HuH-7.5 (cell line): ENCODE measurements around the gene OR6C6.
"Not testable (repeated sequence)": the region's sequence is repeated elsewhere in the genome, so short reads cannot be mapped to it uniquely, and the experiment has no call there.

Experiments used
- DNase-seq: peaks from one replicate; pipeline ENCODE4 v3.0.0; 2011; ENCODE audit warnings: low spot score

Gene OR6C6

GRCh38 chr12:55296469-55296868 lies at the start of gene OR6C6:
Gene OR6C6 (minus strand): TSS chr12:55296569. CDS start chr12:55295232, 1,337 bp downstream.
- no peak for DNase-seq

DNA sequence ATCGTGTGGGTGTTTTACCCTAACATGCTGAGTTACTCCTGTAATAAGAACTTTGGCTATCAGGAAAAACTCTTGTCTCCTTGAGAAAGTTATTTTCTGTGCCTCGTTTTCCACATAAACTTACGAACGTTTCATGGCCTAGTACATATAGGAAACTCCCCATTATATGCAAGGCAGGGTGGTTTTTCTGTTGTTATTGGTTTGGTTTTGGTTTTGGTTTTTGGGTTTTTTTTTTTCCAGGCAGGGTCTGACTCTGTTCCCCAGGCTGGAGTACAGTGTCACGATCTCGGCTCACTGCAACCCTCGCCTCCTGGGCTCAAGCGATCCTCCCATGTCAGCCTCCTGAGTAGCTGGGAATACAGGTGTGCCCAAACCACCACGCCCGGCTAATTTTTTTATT lies 39.6 kb upstream of the OR6C6 start:
- DNase-seq = no peak

DNA sequence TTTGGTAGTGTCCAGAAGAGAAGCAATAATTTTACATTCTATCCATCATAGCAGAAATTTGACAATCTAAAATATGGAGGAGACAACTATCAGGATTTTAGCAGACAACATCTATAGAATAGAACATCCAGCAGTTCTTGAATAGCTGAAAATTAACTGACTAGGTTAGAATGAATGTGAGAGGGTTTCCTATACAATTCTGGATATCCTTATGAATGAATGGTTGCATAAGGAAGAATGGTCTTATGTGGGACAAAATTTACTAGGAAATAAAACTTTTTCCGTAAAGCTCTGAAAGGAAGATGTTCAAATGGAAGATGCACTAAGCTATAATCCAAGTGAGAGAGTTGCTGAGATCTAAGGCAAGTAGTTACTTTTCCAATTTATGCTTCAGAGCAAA lies 34.1 kb upstream of the OR6C6 start, which contains the start of gene OR6C3:
TSS of gene OR6C3 (plus strand) at position 301 of the 400 bp plus-strand sequence. CDS start 955 bp downstream, outside the sequence.
- no peak for DNase-seq

- DNase-seq = not testable (repeated sequence)
These were observed 29.4 kb upstream of the OR6C6 start for GRCh38 chr12:55325801-55326200.

DNA sequence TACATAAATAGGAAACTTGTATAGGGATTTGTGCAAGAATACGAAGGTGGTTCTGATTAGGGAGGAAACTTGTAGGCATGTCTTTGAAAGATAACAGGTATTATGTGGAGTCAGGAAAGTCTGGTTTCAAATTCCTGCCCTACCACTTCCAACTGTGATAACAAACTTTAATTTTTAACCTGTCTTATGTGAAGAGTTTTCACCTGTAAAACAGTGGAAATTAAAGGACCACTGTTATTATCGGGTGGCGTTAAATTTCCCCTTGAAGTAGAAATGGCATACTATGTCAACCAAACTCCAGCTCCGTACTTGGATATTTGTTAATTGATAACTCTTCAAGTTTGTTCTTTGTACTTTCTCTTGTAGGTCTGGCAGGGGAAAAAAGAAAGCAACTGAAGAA lies 23.8 kb upstream of the OR6C6 start:
- no peak for DNase-seq

GRCh38 chr12:55314043-55314442 lies 17.7 kb upstream of the OR6C6 start, which contains the start of gene OR6C1:
Gene OR6C1 (plus strand): TSS chr12:55314343. CDS start chr12:55320600, 6,257 bp downstream.
- no peak for DNase-seq

- DNase-seq = no peak
These were observed 6.4 kb downstream of the OR6C6 start for GRCh38 chr12:55289999-55290398.

DNA sequence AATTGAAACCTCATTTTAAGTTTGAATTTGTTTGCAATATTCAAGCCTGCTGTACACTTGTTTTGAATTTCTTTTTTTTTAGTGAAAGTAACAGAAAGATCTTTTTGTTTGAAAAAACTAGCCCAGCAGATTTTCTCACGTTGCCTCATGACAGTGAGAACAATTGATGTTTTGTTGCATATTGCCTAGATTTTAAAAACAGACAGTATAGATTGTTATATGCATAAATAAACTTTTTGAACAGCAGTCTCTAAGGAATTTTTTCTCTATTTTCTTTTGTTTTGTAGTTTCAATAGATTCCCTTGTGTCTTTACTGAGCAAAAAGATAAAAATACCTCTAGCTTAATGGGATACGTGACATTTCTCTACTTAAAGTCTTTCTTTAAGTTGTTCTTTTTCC lies 15.4 kb downstream of the OR6C6 start:
- DNase-seq = no peak

- DNase-seq = no peak
These were observed 38.1 kb downstream of the OR6C6 start for GRCh38 chr12:55258303-55258702.

DNA sequence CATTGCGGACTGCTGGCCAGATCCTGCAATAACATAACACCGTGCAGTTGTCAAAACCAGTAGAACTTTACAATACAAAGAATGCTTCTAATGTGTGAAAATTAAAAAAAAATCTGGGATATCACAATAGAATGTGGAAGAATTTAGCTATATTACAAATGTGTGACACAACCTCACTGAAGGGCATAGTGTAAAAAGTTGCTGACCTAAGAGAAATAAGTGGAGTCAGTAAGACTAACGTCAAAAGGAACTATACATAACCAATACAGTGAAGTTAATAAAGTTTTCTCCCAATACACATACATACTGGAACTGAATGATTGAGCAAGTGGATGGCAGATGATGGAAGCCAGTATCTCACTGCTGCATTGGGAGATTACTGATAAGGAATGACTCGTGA lies 39.5 kb downstream of the OR6C6 start:
- DNase-seq = no peak

DNA sequence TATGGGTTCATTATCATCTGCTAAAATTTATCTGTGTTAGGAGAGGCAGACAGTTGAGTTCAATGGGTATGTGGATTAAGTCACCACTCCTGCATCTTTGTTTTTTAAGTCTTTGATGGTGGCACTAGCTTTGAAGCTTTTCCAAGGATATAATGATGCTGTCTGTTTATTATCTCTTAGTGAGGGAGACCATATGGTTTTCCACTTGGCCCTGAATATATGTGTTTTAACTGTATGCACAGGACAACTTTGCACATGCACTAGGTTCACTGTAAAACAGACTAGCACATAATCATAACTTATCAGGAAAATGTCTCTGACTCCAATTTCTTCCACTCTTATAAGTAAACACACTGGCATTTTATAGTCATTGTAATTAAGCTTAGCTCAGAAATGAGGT lies 43.1 kb downstream of the OR6C6 start:
- DNase-seq = no peak

GRCh38 chr12:55250944-55251343 lies 45.4 kb downstream of the OR6C6 start:
- peak; percentile 6 for DNase-seq

GRCh38 chr12:55246159-55246558 lies 50.2 kb downstream of the OR6C6 start:
- no peak for DNase-seq

DNA sequence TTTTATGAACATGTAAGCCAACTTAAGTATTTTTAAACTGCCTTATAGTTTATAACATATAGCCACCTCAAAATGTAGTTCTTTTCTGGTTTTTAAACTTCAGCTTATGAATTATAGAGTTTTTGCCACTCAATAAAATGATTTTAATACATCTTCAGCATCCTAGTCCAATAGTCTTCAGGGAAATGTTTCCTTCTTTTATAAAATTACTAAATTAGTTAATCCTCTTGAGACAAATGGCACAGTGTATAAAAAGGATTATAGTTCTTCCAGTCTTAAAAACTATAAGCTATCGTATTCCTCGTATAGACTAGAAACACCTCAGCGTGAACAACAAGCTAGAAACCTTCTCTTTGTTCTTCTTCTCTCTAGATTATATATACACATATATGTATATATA lies 52.1 kb downstream of the OR6C6 start, which contains the start of gene OR6C74:
TSS of gene OR6C74 (plus strand) at position 301 of the 400 bp plus-strand sequence. CDS start 2,679 bp downstream, outside the sequence.
- no peak for DNase-seq
